ENCODE measurements around the gene CYP27A1. TPM values are rescaled to one million over a fixed set of nuclear protein-coding genes. Genes with fewer than 3 reads are reported as not detected.

Gene CYP27A1
- total and polyA plus RNA-seq, 4 donors: 112 to 354 (median 305) TPM

GRCh38 chr2:218807626-218808025 is 25.7 kb downstream of the CYP27A1 start:
- TF ChIP-seq SP1 (IDR thresholded peaks at IDR 0.05) (no peak), FOXA1 (IDR thresholded peaks at IDR 0.05) (no peak), HNF4A (conservative IDR thresholded peaks at IDR 0.05) (no peak), ZBTB33 (IDR thresholded peaks at IDR 0.05) (no peak), YY1 (IDR thresholded peaks at IDR 0.05) (no peak), RXRA (IDR thresholded peaks at IDR 0.05) (no peak), HNF4G (IDR thresholded peaks at IDR 0.05) (no peak), EGR1 (IDR thresholded peaks at IDR 0.05; ENCODE audit: low read depth in 2 of 2) (no peak), REST (IDR thresholded peaks at IDR 0.05) (no peak), CTCF (IDR thresholded peaks at IDR 0.05; ENCODE audit: low read depth, low read length, missing input control) (no peak), ATF3 (IDR thresholded peaks at IDR 0.05) (no peak), GABPA (IDR thresholded peaks at IDR 0.05 in 1 of 2, conservative IDR thresholded peaks at IDR 0.05 in 1 of 2) (no peak), RAD21 (IDR thresholded peaks at IDR 0.05) (no peak), JUND (IDR thresholded peaks at IDR 0.05) (no peak), MAX (IDR thresholded peaks at IDR 0.05) (no peak), FOXA2 (IDR thresholded peaks at IDR 0.05) (no peak), TAF1 (conservative IDR thresholded peaks at IDR 0.05) (no peak), NR2F2 (IDR thresholded peaks at IDR 0.05) (no peak)
- no peaks in the 10 kb centered on the region for H3K27me3 ChIP-seq (ENCODE audit: control insufficient read depth in 4 of 4, insufficient read depth in 4 of 4, low read length in 3 of 4)
- no peak overlapping the region for H3K9ac ChIP-seq (ENCODE audit: low read depth in 1 of 2, low read length in 2 of 2)
- no peaks in the 10 kb centered on the region for H3K9me3 ChIP-seq (ENCODE audit: control insufficient read depth in 4 of 4, low read length in 3 of 4)
- DNase-seq (ENCODE audit: low spot score): no peak
- peaks cover 0 to 6% (median 4%) of the 10 kb centered on the region in 4 donors for H3K4me1 ChIP-seq (ENCODE audit: control insufficient read depth in 4 of 4, insufficient read depth in 4 of 4, low read length in 3 of 4)
- 92% methylated on average over 4 of the region's 4 CpGs for WGBS
- peak overlapping the region in 1 of 2 donors; percentile 33 for H3K27ac ChIP-seq (ENCODE audit: low read depth in 1 of 2, low read length in 2 of 2)
- no peak overlapping the region for H3K4me3 ChIP-seq (ENCODE audit: low read depth in 1 of 3, low read length in 3 of 3)
- H3K36me3 ChIP-seq (ENCODE audit: control insufficient read depth in 4 of 4, insufficient read depth in 3 of 4, low read depth in 1 of 4, low read length in 3 of 4): peaks cover 0 to 17% (median 10%) of the 10 kb centered on the region in 4 donors
